Measurements from ENCODE around the gene P2RY1. TPM values are rescaled to one million over a fixed set of nuclear protein-coding genes. Genes with fewer than 3 reads are reported as not detected.

P2RY1 gene
- total RNA-seq, 1 experiment from 2014 or later = 0.28 TPM

GRCh38 chr3:152793969-152794368 lies 41.0 kb upstream of the P2RY1 start:
- TF ChIP-seq, protein P1, sequence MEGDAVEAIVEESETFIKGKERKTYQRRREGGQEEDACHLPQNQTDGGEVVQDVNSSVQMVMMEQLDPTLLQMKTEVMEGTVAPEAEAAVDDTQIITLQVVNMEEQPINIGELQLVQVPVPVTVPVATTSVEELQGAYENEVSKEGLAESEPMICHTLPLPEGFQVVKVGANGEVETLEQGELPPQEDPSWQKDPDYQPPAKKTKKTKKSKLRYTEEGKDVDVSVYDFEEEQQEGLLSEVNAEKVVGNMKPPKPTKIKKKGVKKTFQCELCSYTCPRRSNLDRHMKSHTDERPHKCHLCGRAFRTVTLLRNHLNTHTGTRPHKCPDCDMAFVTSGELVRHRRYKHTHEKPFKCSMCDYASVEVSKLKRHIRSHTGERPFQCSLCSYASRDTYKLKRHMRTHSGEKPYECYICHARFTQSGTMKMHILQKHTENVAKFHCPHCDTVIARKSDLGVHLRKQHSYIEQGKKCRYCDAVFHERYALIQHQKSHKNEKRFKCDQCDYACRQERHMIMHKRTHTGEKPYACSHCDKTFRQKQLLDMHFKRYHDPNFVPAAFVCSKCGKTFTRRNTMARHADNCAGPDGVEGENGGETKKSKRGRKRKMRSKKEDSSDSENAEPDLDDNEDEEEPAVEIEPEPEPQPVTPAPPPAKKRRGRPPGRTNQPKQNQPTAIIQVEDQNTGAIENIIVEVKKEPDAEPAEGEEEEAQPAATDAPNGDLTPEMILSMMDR (IDR thresholded peaks at IDR 0.05; ENCODE audit: unreplicated experiment) = no peak
- intact Hi-C loops (cut with micrococcal nuclease) = no loop called here
- DNase-seq (ENCODE audit: unreplicated experiment) = no peak
- CTCF ChIA-PET = no interaction called here
- no peaks in the 10 kb centered on the region for H3K36me3 Mint-ChIP-seq (ENCODE audit: insufficient read depth, unreplicated experiment)
- no peak overlapping the region for H3K27ac Mint-ChIP-seq (ENCODE audit: low read depth, unreplicated experiment)
- H3K27me3 Mint-ChIP-seq (ENCODE audit: insufficient read depth, unreplicated experiment) = no peaks in the 10 kb centered on the region
- no TSS peak for BruUV-seq (replicated peaks)
- H3K4me3 Mint-ChIP-seq (ENCODE audit: unreplicated experiment) = no peak overlapping the region
- H3K9me3 Mint-ChIP-seq (ENCODE audit: unreplicated experiment) = no peaks in the 10 kb centered on the region
- H3K4me1 Mint-ChIP-seq (ENCODE audit: insufficient read depth, unreplicated experiment) = no peaks in the 10 kb centered on the region
- POLR2A ChIA-PET = no interaction called here

DNA sequence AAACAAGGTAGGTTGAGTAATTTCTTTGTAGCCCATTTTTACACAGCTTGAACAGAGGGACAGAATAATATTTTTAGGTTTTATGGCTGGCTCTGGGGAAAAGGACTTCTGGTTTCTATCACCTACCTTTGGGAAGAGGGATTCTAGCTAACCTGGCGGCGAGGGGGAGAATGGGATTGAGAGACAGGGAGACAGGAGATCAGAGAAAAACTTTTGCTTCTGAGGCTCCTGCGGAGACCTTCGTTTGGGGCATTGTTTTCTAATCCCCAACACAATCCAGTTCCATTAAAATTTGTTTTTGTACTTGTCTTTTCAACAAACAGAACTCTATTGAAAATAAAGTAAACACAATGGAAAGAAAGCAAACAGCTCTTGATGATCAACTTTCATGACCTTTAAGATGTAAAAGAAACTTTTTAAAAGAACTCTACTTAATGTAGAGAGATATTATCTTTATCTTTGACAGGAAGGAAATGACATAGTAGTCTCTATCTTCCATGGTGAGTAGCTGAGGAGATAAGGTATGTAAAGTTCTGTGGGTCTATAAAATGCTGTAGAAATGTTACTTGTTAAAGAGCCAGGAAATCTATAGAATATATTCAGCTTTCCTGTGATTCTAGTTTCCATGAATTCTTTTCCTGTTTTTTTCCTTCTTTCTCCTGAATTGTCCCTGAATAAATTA lies 37.0 kb upstream of the P2RY1 start:
- Mint-ChIP-seq H3K27ac (ENCODE audit: low read depth, unreplicated experiment) (no peak overlapping the region), H3K4me1 (ENCODE audit: insufficient read depth, unreplicated experiment) (no peaks in the 10 kb centered on the region)

DNA sequence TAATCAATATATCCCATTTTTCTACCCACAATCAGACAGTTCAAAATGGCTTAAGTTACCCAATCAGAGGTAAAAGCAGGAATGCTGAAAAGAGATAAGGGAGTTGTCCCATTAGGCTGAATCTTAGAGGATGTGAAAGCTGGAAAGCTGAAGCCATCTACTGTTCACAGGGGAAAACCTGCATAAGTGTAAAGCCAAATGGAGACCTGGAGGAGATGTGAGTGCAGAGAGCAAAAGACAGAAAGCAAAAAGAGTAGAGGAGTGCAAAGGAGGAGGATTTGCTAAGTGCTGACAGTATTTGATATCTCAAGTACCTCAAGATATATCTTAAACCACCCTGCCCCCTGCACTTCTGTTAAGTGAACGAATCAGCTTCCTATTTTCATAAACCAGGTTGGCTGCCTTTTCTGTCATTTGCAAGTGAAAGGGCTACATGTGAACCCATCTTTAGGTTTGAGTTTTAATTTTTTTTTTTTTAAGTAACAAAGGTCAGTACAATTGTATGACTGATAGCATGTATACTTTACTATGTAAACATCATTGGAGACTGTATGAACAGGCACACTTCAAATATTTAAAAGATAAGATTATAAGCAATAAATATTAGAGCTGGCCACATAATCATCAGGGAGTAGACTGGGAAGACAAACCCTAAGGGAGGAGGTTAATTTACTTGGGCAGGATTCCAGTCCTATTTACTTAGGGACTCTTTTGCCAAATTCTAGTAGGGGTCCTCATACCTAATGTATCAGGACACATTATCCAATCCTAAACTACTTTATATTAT lies 22.8 kb upstream of the P2RY1 start:
- no TSS peak for BruUV-seq (replicated peaks)
- no peak for DNase-seq (ENCODE audit: unreplicated experiment)
- Mint-ChIP-seq H3K27ac (ENCODE audit: low read depth, unreplicated experiment) (no peak overlapping the region), H3K9me3 (ENCODE audit: unreplicated experiment) (no peaks in the 10 kb centered on the region), H3K27me3 (ENCODE audit: insufficient read depth, unreplicated experiment) (no peaks in the 10 kb centered on the region), H3K4me1 (ENCODE audit: insufficient read depth, unreplicated experiment) (no peaks in the 10 kb centered on the region), H3K4me3 (ENCODE audit: unreplicated experiment) (no peak overlapping the region), H3K36me3 (ENCODE audit: insufficient read depth, unreplicated experiment) (no peaks in the 10 kb centered on the region)
- TF ChIP-seq, protein P1 (IDR thresholded peaks at IDR 0.05; ENCODE audit: unreplicated experiment) = no peak
- intact Hi-C loops (cut with micrococcal nuclease) = no loop called here
- CTCF ChIA-PET = interaction anchor here (0.6 to 0.7 kb wide), 2 partner anchors 20 to 123 kb away, joined by 3 read pairs; no protein-coding TSS in a partner anchor
- POLR2A ChIA-PET = interaction anchor here (1.6 kb wide), 1 partner anchor 22 kb away, joined by 7 read pairs; the partner anchor contains the start of gene P2RY1

More for the DNA sequence above, 37.0 kb upstream of the P2RY1 start:
- Mint-ChIP-seq H3K4me3 (ENCODE audit: unreplicated experiment) (no peak overlapping the region), H3K36me3 (ENCODE audit: insufficient read depth, unreplicated experiment) (no peaks in the 10 kb centered on the region), H3K27me3 (ENCODE audit: insufficient read depth, unreplicated experiment) (no peaks in the 10 kb centered on the region), H3K9me3 (ENCODE audit: unreplicated experiment) (no peaks in the 10 kb centered on the region)
- BruUV-seq (replicated peaks) = no TSS peak
- intact Hi-C loops (cut with micrococcal nuclease) = no loop called here
- no peak for DNase-seq (ENCODE audit: unreplicated experiment)
- CTCF ChIA-PET = interaction anchor here (0.6 kb wide), 1 partner anchor 85 kb away, joined by 3 read pairs; no protein-coding TSS in a partner anchor
- TF ChIP-seq, protein P1 (IDR thresholded peaks at IDR 0.05; ENCODE audit: unreplicated experiment) = no peak
- POLR2A ChIA-PET = interaction anchor here (0.7 kb wide), 1 partner anchor 899 kb away, joined by 3 read pairs; no protein-coding TSS in a partner anchor

- intact Hi-C loops (cut with micrococcal nuclease) = no loop called here
- no peak overlapping the region for H3K27ac Mint-ChIP-seq (ENCODE audit: low read depth, unreplicated experiment)
- H3K9me3 Mint-ChIP-seq (ENCODE audit: unreplicated experiment) = no peaks in the 10 kb centered on the region
- ChIA-PET CTCF (interaction anchor here (0.7 kb wide), 1 partner anchor 774 kb away, joined by 3 read pairs; no protein-coding TSS in a partner anchor), POLR2A (no interaction called here)
- H3K4me1 Mint-ChIP-seq (ENCODE audit: insufficient read depth, unreplicated experiment) = no peaks in the 10 kb centered on the region
- no TSS peak for BruUV-seq (replicated peaks)
- no peak for DNase-seq (ENCODE audit: unreplicated experiment)
- no peaks in the 10 kb centered on the region for H3K36me3 Mint-ChIP-seq (ENCODE audit: insufficient read depth, unreplicated experiment)
- no peak overlapping the region for H3K4me3 Mint-ChIP-seq (ENCODE audit: unreplicated experiment)
- H3K27me3 Mint-ChIP-seq (ENCODE audit: insufficient read depth, unreplicated experiment) = no peaks in the 10 kb centered on the region
- TF ChIP-seq, protein P1 (IDR thresholded peaks at IDR 0.05; ENCODE audit: unreplicated experiment) = no peak
These were observed 17.5 kb upstream of the P2RY1 start for GRCh38 chr3:152817400-152817799.
